K562 (cell line): ENCODE data around the gene TTBK1. TPM values are rescaled to one million over a fixed set of nuclear protein-coding genes. Genes with fewer than 3 reads are reported as not detected.

Experiments used
- ATAC-seq: fragments of 200-7000 bp; cut with Tn5 transposase; 3 replicates; pipeline ENCODE4 v1.9.1; 2020; ENCODE audit warnings: moderate library complexity
- BruUV-seq: library from RNA; stranded (reverse); fragments of 400-500 nt; replicated peaks from 2 replicates; lab custom pipeline; 2021; lab: Mats Ljungman, UMichigan
- CTCF ChIA-PET: fragments of 300-600 bp; formaldehyde crosslinking; extraction: SDS; loops from one replicate; lab custom pipeline; 2021; ENCODE audit warnings: low intra/inter-chr PET ratio; lab: Yijun Ruan, JAX
- POLR2A ChIA-PET: fragments of 300-600, 350-650 bp; sonication (Branson Sonifier 250); formaldehyde crosslinking; extraction: SDS; loops from one replicate; lab custom pipeline; 2021; ENCODE audit warnings: antibody characterized with exemption, inconsistent platforms; lab: Yijun Ruan, JAX
- DNase-seq, 4 experiments: peaks; one replicate each; pipeline versions ENCODE4 v3.0.0 to v3.0.0-alpha.2; 2011 to 2018; ENCODE audit warnings: low spot score in 3 of 4, mixed read lengths in 3 of 4; ENCODE audit errors: extremely low read depth in 1 of 4
- FAIRE-seq: peaks from 2 replicates; lab custom pipeline; 2011; peaks lifted over from hg19 to GRCh38; lab: Jason Lieb, UNC
- H2AFZ ChIP-seq: 2 replicates; pipeline ENCODE4 v1.6.0; 2011; ENCODE audit warnings: low read depth, low read length, control low read depth, inconsistent platforms
- H3K27ac ChIP-seq: fragments of 200-600 bp; 3 replicates; pipeline ENCODE4 v1.8.0; 2011; ENCODE audit warnings: low read depth, mild to moderate bottlenecking, control low read depth, inconsistent platforms, low read length, moderate library complexity, mixed read lengths; ENCODE audit errors: extremely low read depth
- H3K27me3 ChIP-seq, 2 experiments: fragments of 300-600 bp in 1 of 2; 2 replicates in 1 of 2; 3 replicates in 1 of 2; pipeline versions ENCODE4 v1.6.0 to v1.8.0; 2011; ENCODE audit warnings: inconsistent platforms in 2 of 2, low read length in 2 of 2, mild to moderate bottlenecking in 1 of 2, mixed read lengths in 1 of 2, moderate library complexity in 1 of 2; ENCODE audit not compliant: control insufficient read depth in 2 of 2, insufficient read depth in 2 of 2
- H3K36me3 ChIP-seq: fragments of 300-600 bp; 3 replicates; pipeline ENCODE4 v1.8.0; 2011; ENCODE audit warnings: mild to moderate bottlenecking, low read length, inconsistent platforms; ENCODE audit not compliant: control insufficient read depth, insufficient read depth
- H3K4me1 ChIP-seq, 2 experiments: fragments of 200-600 bp in 1 of 2; replicated peaks in 1 of 2; 2 replicates in 1 of 2; 3 replicates in 1 of 2; pipeline versions ENCODE4 v1.5.1 to v1.8.0; 2011; ENCODE audit warnings: inconsistent platforms in 2 of 2, low read length in 2 of 2, mild to moderate bottlenecking in 1 of 2, mixed read lengths in 1 of 2, moderate library complexity in 1 of 2; ENCODE audit not compliant: control insufficient read depth in 2 of 2, insufficient read depth in 2 of 2
- H3K4me2 ChIP-seq: 2 replicates; pipeline ENCODE4 v1.6.1; 2011; ENCODE audit warnings: low read length, control low read depth, inconsistent platforms, mixed read lengths; ENCODE audit not compliant: insufficient read depth
- H3K4me3 ChIP-seq: fragments of 200-600 bp; sonication (generic), shearing (Covaris generic); 2 replicates; pipeline ENCODE4 v1.5.1; 2016; ENCODE audit warnings: control low read depth, inconsistent platforms
- H3K79me2 ChIP-seq: fragments of 200-600 bp; 3 replicates; pipeline ENCODE4 v1.8.0; 2011; ENCODE audit warnings: low read length, inconsistent platforms; ENCODE audit not compliant: control insufficient read depth, insufficient read depth
- H3K9ac ChIP-seq, 2 experiments: 2 replicates each; pipeline versions ENCODE4 v1.6.0 to v1.6.1; 2011; ENCODE audit warnings: low read depth in 2 of 2, low read length in 2 of 2, control low read depth in 1 of 2, inconsistent platforms in 1 of 2, mild to moderate bottlenecking in 1 of 2, mixed read lengths in 1 of 2; ENCODE audit not compliant: insufficient read depth in 1 of 2
- H3K9me1 ChIP-seq: one replicate; pipeline ENCODE4 v1.6.0; 2011; ENCODE audit warnings: inconsistent platforms, mild to moderate bottlenecking, low read length, moderate library complexity; ENCODE audit not compliant: control insufficient read depth, insufficient read depth
- H3K9me3 ChIP-seq: replicated peaks from 2 replicates; pipeline ENCODE4 v1.5.1; 2011; ENCODE audit warnings: low read depth, low read length, inconsistent platforms; ENCODE audit not compliant: control insufficient read depth, insufficient read depth
- H4K20me1 ChIP-seq: replicated peaks from 2 replicates; pipeline ENCODE4 v1.6.1; 2011; ENCODE audit warnings: low read length, inconsistent platforms, mixed read lengths; ENCODE audit not compliant: control insufficient read depth, insufficient read depth
- CHD2 ChIP-seq: IDR thresholded peaks from 2 replicates; pipeline ENCODE4 v1.6.1; 2011; ENCODE audit warnings: low read depth, low read length
- FOSL1 ChIP-seq: fragments of 200-800 bp; sonication (Bioruptor generic); conservative IDR thresholded peaks from 2 replicates; pipeline ENCODE4 v1.6.1; 2016; ENCODE audit warnings: missing genetic modification characterization, missing compliant biosample characterization
- FOXJ2 ChIP-seq: fragments of 200-800 bp; sonication (Bioruptor generic); IDR thresholded peaks from 2 replicates; pipeline ENCODE4 v1.6.1; 2016; ENCODE audit warnings: missing genetic modification characterization, missing compliant biosample characterization
- FOXP1 ChIP-seq: sonication (generic); formaldehyde crosslinking; IDR thresholded peaks from 2 replicates; pipeline ENCODE4 v1.8.0; 2022; ENCODE audit warnings: mild to moderate bottlenecking, missing genetic modification reagents
- GTF2A2 ChIP-seq: IDR thresholded peaks from 2 replicates; pipeline ENCODE4 v1.6.1; 2016; ENCODE audit warnings: mild to moderate bottlenecking, missing genetic modification characterization, missing compliant biosample characterization
- HINFP ChIP-seq: fragments of 450-650 bp; conservative IDR thresholded peaks from 2 replicates; pipeline ENCODE4 v1.6.1; 2016; ENCODE audit warnings: missing genetic modification characterization, low read depth, mild to moderate bottlenecking, control low read depth, missing compliant biosample characterization
- IFI16 ChIP-seq: fragments of 250-450 bp; sonication (Bioruptor Pico); IDR thresholded peaks from 2 replicates; pipeline ENCODE4 v2.1.2; 2022; ENCODE audit warnings: mild to moderate bottlenecking, inconsistent platforms
- MEIS2 ChIP-seq: fragments of 450-650 bp; IDR thresholded peaks from 2 replicates; pipeline ENCODE4 v1.6.1; 2014; ENCODE audit warnings: mild to moderate bottlenecking; ENCODE audit not compliant: partially characterized antibody
- POLR2A ChIP-seq: fragments of 450-650 bp; conservative IDR thresholded peaks from 2 replicates; pipeline ENCODE4 v1.6.1; 2016
- POLR2AphosphoS2 ChIP-seq: IDR thresholded peaks from 2 replicates; pipeline ENCODE4 v1.6.1; 2012; ENCODE audit warnings: low read length, improper control_type of control experiment
- POLR2B ChIP-seq: fragments of 450-650 bp; IDR thresholded peaks from 2 replicates; pipeline ENCODE4 v1.6.1; 2018; ENCODE audit warnings: low read depth; ENCODE audit not compliant: partially characterized antibody
- POLR2G ChIP-seq: fragments of 200-400 bp; formaldehyde crosslinking; IDR thresholded peaks from 2 replicates; pipeline ENCODE4 v1.6.1; 2017; ENCODE audit warnings: low read depth, mild to moderate bottlenecking, antibody characterized with exemption, low read length, moderate library complexity
- PPARD ChIP-seq: fragments of 250-450 bp; sonication (Bioruptor Pico); IDR thresholded peaks from 2 replicates; pipeline ENCODE4 v1.8.0; 2022; ENCODE audit warnings: inconsistent platforms, mild to moderate bottlenecking, moderate library complexity
- RBFOX2 ChIP-seq: fragments of 200-400 bp; formaldehyde crosslinking; IDR thresholded peaks from 2 replicates; pipeline ENCODE4 v1.6.1; 2017; ENCODE audit warnings: low read depth, mild to moderate bottlenecking, low read length, moderate library complexity
- SUPT5H ChIP-seq: fragments of 450-650 bp; IDR thresholded peaks from 2 replicates; pipeline ENCODE4 v1.6.1; 2016
- USF1 ChIP-seq: sonication (generic); formaldehyde crosslinking; IDR thresholded peaks from 2 replicates; pipeline ENCODE4 v1.9.0; 2022; ENCODE audit warnings: mild to moderate bottlenecking, missing genetic modification reagents
- YBX1 ChIP-seq: fragments of 450-650 bp; IDR thresholded peaks from 2 replicates; pipeline ENCODE4 v1.7.1; 2016; ENCODE audit warnings: mild to moderate bottlenecking
- ZNF511 ChIP-seq: sonication (generic); formaldehyde crosslinking; IDR thresholded peaks from 2 replicates; pipeline ENCODE4 v1.8.0; 2022; ENCODE audit warnings: mild to moderate bottlenecking, missing genetic modification reagents
- ZSCAN29 ChIP-seq: fragments of 450-650 bp; IDR thresholded peaks from 2 replicates; pipeline ENCODE4 v1.6.1; 2017
- WGBS: fragments of 100-300 bp; shearing (Covaris generic); methylation state at CpG from one replicate; pipeline ENCODE4 v1.1.6; 2016; ENCODE audit warnings: low coverage, mixed read lengths; ENCODE audit not compliant: insufficient coverage; ENCODE audit errors: missing lambda C conversion rate; 5-methylcytosine and 5-hydroxymethylcytosine counted together
- in situ Hi-C: fragments of 300-500 bp; cut with MboI; formaldehyde crosslinking; loops from 4 replicates; pipeline ENCODE4 v1.15.0; 2018; ENCODE audit warnings: inconsistent platforms, mixed read lengths
- intact Hi-C: fragments of 100-400 bp; cut with micrococcal nuclease; formaldehyde crosslinking; loops from 2 replicates; pipeline ENCODE4 v1.14.2; 2022
- polyA plus RNA-seq, 8 experiments: library from polyadenylated mRNA; depleted of rRNA in 4 of 8; stranded (reverse) in 5 of 8; unstranded in 3 of 8; fragments of >200 nt; fragmentation: Nextera tagmentation in 2 of 8; fragmentation: Illumina TruSeq in 1 of 8; extraction: Ambion mirVana in 2 of 8; extraction: Trizol in 1 of 8; gene quantifications; 2 replicates each; pipeline versions ENCODE4 v1.2.1 to v1.2.3, GENCODE V29; 2011 to 2014; ENCODE audit warnings: inconsistent platforms in 1 of 8, missing spikeins in 1 of 8
- total RNA-seq, 7 experiments: library from RNA; depleted of rRNA in 6 of 7; stranded (reverse); fragments of >200 nt in 6 of 7; fragmentation: Illumina TruSeq in 2 of 7; extraction: Trizol in 2 of 7; gene quantifications; 2 replicates each; pipeline versions ENCODE4 v1.2.1 to v1.2.3, GENCODE V29; 2011 to 2021; ENCODE audit warnings: low replicate concordance in 1 of 7
- TF ChIP-seq, protein P1 (sequence below): fragments of 450-650 bp; formaldehyde crosslinking; IDR thresholded peaks from 2 replicates; pipeline ENCODE4 v1.4.0; 2022; ENCODE audit warnings: mild to moderate bottlenecking, moderate library complexity

Gene TTBK1
- total and polyA plus RNA-seq, 9 of the 15 experiments (the other 6 are each of a cell fraction or from before 2014, with no cell fraction given) = not detected

DNA sequence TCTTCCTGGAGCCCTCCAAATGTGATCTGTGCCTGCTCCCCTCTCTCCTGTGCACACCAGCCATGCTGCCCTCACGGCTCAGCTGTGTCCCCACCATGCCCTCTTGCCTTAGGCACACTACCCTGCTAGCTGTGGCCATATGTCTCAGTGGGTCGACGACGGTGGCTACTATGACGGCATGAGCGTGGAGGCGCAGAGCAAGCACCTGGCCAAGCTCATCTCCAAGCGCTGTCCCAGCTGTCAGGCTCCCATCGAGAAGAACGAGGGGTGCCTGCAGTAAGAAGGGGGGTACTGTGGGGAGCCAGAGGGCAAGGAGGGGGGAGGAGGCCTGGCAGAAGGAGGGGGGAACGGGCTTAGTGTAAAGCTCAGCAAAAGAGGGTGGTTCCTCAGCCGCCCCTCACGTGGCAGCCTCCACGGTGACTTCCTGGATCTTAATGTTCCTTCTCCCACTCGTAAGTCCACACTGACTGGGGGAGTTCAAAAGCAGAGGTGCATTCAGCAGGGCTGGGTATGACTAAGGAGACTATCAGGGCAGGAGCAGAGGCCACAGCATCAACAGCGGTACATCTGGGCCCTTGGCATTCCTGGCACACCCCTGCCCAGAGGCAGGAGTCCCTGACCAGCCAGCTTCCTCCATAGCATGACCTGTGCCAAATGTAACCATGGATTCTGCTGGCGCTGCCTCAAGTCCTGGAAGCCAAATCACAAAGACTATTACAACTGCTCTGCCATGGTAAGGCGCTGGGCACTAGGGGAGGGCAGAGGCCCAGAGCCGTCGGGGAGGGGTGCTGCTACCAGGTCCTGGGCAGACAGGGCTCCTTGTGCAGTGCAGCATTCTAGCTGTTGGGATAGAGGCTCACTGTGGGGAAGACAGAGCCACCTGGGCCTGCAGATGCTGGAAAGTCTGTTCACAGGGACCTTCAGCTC lies 22.0 kb upstream of the TTBK1 start:
- H3K9me1 ChIP-seq = no peaks in the 10 kb centered on the region
- BruUV-seq = no TSS peak
- ATAC-seq = no peak
- ChIA-PET POLR2A (interaction anchor here (0.5 to 11.2 kb wide), 16 partner anchors 5 to 318 kb away, joined by 3 to 118 read pairs (median 4); partner anchors contain the start of genes CUL9 and DNPH1), CTCF (no interaction called here)
- intact Hi-C loops = no loop called here
- peaks cover 14 to 36% of the 10 kb centered on the region in 2 experiments; a peak in 4 of 5 replicates for H3K4me1 ChIP-seq
- H3K9ac ChIP-seq = peak overlapping the region in 1 of 2 experiments; percentile 76; a peak in 2 of 4 replicates
- H3K27ac ChIP-seq = no peak overlapping the region
- H3K27me3 ChIP-seq = no peaks in the 10 kb centered on the region
- H2AFZ ChIP-seq = no peak overlapping the region
- H3K9me3 ChIP-seq = no peaks in the 10 kb centered on the region
- H4K20me1 ChIP-seq = no peaks in the 10 kb centered on the region
- H3K4me3 ChIP-seq = no peak overlapping the region
- FAIRE-seq = no peak
- in situ Hi-C loops = no loop called here
- no peak for DNase-seq
- no peaks in the 10 kb centered on the region for H3K79me2 ChIP-seq
- H3K36me3 ChIP-seq = peaks cover 29% of the 10 kb centered on the region; the same call in 2 of the 3 replicates
- H3K4me2 ChIP-seq = no peak overlapping the region
- WGBS = 82% methylated on average over 17 of the region's 20 CpGs
- TF ChIP-seq RBFOX2 (no peak), GTF2A2 (no peak), ZSCAN29 (no peak), ZNF511 (CRISPR knock-in tag) (no peak), FOSL1 (tag) (no peak), POLR2B (no peak), FOXP1 (CRISPR knock-in tag) (0 out of 2 replicates have a peak, but pooled peaks have one; percentile 57), FOXJ2 (tag) (no peak), POLR2AphosphoS2 (0 out of 2 replicates have a peak, but pooled peaks have one; percentile 24), CHD2 (no peak), PPARD (CRISPR knock-in tag) (no peak), POLR2G (peak; percentile 66), MEIS2 (no peak), USF1 (CRISPR knock-in tag) (0 out of 2 replicates have a peak, but pooled peaks have one; percentile 16), POLR2A (0 out of 2 replicates have a peak, but pooled peaks have one; percentile 20), YBX1 (no peak), SUPT5H (0 out of 2 replicates have a peak, but pooled peaks have one; percentile 23), IFI16 (CRISPR knock-in tag) (no peak), HINFP (tag) (no peak)
- TF ChIP-seq, protein P1, sequence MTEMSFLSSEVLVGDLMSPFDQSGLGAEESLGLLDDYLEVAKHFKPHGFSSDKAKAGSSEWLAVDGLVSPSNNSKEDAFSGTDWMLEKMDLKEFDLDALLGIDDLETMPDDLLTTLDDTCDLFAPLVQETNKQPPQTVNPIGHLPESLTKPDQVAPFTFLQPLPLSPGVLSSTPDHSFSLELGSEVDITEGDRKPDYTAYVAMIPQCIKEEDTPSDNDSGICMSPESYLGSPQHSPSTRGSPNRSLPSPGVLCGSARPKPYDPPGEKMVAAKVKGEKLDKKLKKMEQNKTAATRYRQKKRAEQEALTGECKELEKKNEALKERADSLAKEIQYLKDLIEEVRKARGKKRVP = no peak
